GM18873 (cell line): ENCODE data around the gene TRPM1.

Source experiments
- ATAC-seq: cut with Tn5 transposase; IDR thresholded peaks from one replicate; pipeline ENCODE4 v1.9.1; 2021; ENCODE audit warnings: mild to moderate bottlenecking, moderate library complexity, moderate number of reproducible peaks; ENCODE audit not compliant: unreplicated experiment, low FRiP score

TRPM1 gene

DNA sequence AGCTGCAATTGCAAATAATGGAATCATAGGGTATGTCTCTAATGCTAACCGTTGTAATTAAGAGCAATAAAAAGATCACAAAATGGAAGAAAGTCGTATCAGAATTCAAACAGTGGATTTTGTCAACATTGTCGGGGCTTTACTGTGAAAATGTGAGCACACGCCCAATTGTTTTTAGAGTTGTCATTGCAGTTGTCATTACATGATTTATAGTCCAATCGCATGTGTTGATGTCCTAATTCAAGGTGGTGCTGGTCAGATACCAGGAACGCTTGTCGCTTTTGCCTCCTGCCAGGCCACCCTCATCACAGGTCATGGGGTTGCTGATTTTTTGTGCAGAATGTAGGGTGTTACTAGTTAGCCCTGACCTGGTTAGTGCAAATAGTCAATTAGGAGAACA lies 16.2 kb downstream of the TRPM1 start:
- no peak for ATAC-seq

DNA sequence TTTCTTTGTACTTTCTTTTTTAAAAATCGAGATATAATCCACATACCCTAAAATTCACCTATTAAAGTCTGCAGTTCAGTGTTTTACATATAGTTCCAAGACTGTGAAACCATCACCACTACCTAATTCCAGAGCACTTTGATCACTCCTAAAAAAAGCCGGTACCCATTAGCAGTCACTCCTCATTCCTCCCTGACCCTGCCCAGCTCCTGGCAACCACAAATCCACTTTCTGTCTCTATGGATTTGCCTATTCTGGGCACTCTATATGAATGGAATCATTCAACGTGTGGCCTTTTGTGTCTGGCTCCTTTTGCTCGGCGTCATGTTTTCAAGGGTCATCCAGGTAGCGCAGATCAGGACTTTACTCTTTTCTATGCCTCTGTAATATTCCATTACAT lies 17.3 kb downstream of the TRPM1 start:
- no peak for ATAC-seq

- no peak for ATAC-seq
Measured at GRCh38 chr15:31083370-31083780, 18.1 kb downstream of the TRPM1 start.

- ATAC-seq: no peak
Measured at GRCh38 chr15:31082771-31083369, 18.7 kb downstream of the TRPM1 start.

DNA sequence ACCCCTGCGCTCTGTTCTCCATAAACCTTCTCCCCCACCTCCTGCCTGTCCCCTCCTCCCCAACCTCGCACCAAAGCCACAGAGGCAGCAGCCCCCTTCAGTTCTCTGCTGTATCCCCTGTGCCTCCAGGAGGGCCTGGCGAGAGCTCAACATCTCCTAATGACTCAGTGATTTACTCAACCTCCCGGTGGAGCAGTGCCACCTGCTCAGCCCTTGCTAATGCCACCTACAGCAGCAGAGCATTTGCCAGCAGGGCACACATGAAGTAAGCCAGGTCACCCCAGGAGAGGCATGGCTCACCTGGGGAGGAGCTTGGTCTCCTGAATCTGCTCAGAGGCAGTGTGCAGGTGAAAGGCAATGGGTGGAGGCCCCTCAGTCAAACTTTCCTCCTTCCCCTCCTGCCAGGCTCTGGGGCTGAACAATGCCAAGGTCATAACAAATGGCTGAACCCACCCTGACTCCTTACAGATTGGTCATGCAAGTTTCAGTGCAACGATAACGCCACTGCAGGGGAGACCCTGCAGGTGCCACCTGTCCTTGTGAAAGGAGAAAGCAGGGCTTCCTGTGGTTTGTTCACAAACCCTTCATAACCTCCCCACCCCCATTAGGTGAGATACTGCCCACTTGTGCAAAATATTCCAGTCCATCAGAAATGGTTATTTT lies 19.8 kb downstream of the TRPM1 start:
- no peak for ATAC-seq

DNA sequence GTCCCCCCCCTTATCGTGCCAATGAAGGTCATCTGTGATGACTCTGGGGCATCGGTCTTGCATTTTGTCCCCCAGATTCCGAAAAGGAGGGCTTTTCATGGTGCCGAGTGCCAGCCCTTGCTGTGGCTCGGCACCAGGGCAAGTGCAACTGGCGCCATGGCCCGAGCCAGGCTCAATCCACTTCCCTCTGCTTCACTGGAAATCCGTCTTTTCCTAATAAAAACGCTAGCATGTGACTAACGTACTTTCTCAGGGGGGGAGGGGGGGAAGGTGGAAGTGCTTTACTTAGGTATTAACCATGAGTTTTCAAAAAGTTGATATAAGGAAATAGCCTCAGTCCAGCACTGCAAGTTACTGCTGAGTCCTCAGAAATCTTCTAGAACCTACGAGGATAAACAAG lies 20.5 kb downstream of the TRPM1 start:
- no peak for ATAC-seq

DNA sequence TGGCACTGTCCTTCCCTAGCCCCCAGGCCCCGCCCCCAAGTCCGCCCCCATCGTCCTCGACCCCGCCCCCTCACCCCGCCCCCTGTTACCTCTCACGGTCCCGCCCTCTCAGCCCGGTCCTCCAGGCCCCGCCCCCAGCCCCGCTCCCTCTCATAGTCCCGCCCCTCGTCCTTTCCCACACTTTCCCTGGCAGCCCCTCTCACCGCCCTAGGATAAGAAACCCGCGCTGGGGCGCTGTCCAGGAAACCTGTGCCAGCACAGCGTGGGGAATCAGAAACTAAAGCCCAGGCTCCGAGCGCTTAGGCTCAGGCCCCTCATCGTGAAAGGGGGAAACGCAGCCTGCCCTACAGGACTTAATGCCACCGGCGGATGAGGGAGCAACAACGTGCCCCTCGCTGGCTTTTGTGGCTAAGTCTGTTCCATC lies 20.9 kb downstream of the TRPM1 start:
- ATAC-seq: no peak

DNA sequence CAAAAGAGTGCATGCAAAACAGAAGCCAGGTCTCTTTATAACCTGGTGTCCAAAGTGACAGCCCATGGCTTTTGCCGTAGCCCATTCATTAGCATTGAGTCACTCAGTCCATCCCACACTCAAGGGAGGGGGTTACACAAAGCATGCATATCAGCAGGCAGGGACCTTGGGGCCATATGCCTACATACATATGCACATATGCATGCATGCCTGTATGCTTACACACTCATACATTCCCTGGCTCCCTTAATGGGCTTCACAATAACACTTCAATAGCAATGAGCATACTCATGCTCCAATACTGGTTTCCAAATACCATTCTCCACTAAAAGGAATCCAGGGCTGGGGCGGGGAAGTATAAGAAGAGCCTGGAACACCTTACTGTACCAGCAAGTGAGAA lies 22.0 kb downstream of the TRPM1 start:
- ATAC-seq: no peak

- ATAC-seq: no peak
Measured at GRCh38 chr15:31078471-31078870, 23.1 kb downstream of the TRPM1 start.

- no peak for ATAC-seq
Measured at GRCh38 chr15:31077941-31078340, 23.6 kb downstream of the TRPM1 start.

GRCh38 chr15:31077181-31077580 lies 24.3 kb downstream of the TRPM1 start:
- no peak for ATAC-seq

DNA sequence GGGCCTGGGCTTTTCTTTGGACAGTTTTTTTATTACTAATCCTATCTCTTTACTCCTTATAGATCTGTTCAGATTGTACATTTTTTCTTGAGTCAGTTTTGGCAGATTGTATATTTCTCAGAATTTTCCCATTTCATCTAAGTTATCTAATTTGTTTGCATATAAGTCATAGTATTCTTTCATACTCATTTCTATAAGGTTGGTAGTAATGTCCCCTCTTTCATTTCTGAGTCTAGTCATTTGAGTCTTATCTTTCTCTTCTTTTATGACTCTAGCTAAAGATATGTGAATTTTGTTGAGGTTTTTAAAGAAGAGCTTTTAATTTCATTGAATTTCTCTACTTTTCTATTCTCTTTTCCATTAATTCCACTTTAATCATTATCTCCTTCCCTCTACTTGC lies 27.2 kb downstream of the TRPM1 start:
- no peak for ATAC-seq

DNA sequence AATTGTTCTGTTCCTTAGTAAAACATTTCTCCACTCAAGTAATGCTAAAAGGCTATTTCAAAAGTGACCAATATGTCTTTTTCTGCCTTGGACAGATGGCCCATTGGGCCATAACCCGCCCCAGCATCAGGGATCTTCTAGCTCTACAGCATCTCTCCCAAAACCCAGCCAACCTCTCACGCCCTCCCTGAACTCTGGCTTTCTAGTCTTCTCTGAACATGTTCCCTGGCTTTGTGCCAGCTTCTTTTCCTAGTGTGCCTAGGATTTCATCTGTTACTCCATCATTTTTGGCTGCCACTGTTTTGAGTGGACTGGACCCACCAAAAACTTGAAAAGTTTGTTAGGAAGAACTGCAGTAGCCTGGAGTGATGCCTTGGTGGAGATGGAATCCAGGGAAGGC lies 30.7 kb downstream of the TRPM1 start:
- ATAC-seq: no peak

DNA sequence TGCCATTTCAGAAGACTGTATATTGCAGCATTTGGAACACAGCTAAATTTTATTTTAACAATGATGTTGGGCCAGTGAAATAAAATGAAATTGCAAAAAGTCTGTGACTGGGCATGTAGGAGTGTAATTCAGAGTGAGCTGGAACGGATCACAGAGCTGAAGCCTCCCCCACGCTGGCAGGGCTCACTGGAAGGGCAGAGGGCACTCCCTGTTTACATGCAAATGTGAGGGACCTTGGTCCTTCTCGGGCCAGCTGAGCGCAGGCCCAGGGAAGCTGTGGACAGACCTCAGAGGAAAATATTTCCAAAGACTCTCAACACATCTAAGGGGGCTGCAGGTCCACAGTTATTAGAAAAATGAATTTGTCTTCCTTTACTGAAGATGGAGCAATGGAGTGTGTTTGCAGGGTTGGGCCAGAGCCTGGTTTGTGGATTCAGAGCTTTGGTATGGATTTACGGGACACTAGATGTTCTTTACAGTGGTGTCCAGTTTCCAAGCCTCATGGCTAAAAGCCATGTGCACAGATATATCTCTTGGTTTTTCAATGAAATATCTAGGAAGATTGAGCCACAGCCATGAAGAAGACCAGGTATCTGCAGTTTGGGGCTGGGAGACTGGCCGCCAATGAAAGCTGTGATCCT lies 32.0 kb downstream of the TRPM1 start:
- ATAC-seq: no peak

DNA sequence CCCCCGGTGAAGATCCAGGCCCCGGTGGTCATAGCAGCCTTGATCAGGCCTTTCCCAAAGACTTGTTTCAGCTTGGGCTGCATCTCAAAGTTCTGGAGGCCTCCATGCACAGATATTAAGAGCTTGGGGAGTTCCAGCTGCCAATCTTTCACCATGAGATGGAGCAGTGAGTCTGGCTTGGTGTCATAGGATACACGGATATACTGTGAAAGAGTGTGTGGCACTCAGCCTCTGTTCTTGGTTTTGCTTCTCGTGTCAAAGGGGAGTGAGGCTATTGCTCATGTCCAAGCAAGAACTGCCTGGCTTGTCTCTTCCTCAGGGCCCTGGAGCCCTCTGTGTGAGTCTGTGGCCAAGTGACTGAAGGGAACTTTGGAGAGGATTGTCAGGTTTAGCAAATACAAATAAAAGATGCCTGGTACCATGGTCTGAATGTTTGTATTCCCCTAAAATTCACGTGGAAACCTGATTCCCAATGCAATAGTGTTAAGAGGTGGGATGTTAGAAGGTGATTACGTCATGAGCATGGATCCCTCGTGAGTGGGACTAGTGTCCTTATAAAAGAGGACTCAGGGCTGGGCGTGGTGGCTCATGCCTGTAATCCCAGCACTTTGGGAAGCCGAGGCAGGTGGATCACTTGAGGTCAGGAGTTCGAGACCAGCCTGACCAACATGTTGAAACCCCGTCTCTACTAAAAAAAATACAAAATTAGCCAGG lies 33.5 kb downstream of the TRPM1 start:
- no peak for ATAC-seq

GRCh38 chr15:31065824-31066223 lies 35.7 kb downstream of the TRPM1 start:
- ATAC-seq: no peak

GRCh38 chr15:31062911-31063310 lies 38.6 kb downstream of the TRPM1 start:
- ATAC-seq: no peak

- no peak for ATAC-seq
Measured at GRCh38 chr15:31062310-31062847, 39.1 kb downstream of the TRPM1 start.

GRCh38 chr15:31060429-31061140 lies 40.9 kb downstream of the TRPM1 start:
- ATAC-seq: no peak

GRCh38 chr15:31058236-31058962 lies 43.1 kb downstream of the TRPM1 start:
- ATAC-seq: no peak
